ENCODE data around the gene STX7.

GRCh38 chr6:132525866-132526265 is 12.9 kb upstream of the STX7 start:
- no peak for TF ChIP-seq CTCF (conservative IDR thresholded peaks at IDR 0.05 in 1 of 2, IDR thresholded peaks at IDR 0.05 in 1 of 2; ENCODE audit: extremely low read depth in 1 of 2, insufficient read depth in 1 of 2, low read depth in 1 of 2, low read length in 2 of 2)
- no peak for TF ChIP-seq EZH2 (IDR thresholded peaks at IDR 0.05; ENCODE audit: borderline replicate concordance, low read length)
